ENCODE results near the gene SMOC1.

The SMOC1 gene

GRCh38 chr14:69863083-69863482 is 16.1 kb upstream of the SMOC1 start:
- DNase-seq = no peak

DNA sequence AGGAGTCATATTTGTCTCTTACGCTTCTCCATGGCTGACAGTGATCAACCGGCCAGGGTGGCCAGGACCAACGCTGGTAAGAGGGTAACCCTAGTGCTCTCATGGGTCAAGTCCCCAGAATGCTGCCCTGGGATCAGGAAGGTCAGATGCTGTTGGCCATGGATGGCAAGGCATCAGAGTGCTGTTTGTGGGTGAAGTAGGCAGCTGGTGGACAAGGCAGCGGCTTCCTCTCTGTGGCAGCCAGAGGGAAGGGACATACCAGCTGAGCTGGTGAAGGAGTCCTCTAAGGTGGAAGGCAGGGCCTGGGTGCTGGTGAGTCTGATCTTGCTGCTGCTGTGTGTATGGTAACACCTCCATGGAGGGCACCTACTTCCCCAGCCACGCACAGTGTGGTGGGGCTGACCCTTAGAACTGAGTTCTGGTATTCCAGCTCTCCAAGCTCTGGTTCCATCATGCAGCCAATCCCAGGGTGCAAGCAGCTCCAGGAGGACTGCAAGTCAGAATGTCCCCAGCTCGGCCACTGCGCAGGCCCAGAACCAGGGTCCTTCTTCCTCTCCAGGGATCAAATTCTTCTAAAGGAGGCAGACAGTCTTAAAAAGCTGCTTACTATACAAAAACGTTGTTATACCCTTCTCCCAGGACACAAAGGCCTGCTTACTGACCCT is 13.4 kb upstream of the SMOC1 start:
- no peak for DNase-seq

DNA sequence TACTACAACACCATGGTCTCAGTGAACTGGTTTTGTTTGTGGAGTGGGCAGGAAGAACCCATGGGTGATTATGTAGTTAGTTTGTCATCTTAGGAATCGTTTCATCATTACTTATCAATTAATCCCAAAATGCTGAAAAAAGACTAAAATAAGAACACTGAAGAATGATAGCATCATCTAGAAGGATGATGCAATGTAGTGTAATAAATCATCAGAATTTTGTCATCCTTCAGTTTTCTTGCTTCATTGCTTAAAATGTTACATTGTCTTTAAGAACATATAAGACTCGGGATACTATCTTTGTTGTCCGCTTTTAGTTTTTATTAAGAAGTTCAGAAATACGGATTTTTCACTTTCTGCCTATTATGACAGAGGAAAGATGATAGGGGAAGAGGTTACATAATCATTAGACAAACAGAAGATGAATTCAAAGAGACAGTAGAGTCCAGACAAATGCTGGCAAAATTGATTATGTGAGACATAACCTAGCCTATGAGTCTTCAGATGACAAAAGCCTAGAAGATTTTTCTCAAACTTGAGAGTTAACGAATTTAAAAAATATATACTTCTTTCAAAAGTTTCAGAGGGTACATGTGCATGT is 10.8 kb upstream of the SMOC1 start:
- no peak for DNase-seq

GRCh38 chr14:69870613-69871012 is 8.6 kb upstream of the SMOC1 start:
- DNase-seq = no peak

- peak; percentile 18 for DNase-seq
These were observed 5.1 kb upstream of the SMOC1 start for GRCh38 chr14:69873877-69874780.

DNA sequence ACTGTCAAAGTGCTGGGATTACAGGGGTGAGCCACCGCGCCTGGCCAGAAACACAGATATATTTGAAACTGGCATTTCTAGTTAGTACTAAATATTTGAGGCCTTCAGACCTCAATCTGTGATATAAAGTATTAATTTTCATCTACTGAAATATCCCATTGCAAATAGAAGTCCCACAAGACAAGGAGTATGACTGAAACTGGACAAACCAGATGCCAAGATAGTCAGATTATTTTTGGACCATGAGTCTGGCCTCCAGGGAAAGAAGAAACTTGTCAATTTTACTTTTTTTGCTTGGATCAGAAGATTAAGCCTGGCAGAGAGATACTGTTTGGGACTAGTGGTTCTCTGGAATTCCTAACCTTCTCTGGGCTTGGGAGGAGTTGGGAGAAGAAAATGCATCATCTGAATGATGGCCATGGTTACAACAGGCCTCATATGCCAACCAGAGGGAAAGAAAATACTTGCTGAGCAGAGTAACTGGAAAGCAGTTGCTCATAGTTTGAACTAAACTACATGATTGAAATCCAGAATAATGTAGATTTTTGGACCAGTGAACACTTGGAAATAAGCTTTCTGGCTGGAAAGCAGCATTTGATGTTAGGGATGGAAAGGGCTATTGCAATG is 2.9 kb upstream of the SMOC1 start:
- DNase-seq = no peak

DNA sequence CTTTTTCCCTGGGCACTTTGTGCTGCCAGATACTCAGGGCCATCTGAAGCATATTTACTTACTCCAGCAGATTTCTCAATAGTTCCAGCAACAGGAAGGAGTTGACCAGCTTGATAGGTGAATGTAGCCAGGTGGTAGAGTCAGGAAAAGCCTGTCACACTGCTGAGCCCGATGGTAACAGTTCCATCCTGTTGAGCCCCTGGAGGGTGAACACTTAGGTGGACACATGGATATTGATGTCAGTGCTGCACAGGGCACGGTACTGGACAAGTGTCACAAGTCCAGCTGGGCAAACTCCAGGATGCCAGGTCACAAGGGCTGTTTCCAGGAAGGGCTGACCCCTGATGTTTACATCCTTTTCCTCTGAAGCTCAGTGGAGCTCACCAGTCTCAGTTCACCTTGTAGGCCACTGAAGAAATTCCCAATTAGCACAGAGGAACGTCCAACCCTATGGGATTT is 2.3 kb upstream of the SMOC1 start:
- no peak for DNase-seq

GRCh38 chr14:69877492-69877891 is 1.7 kb upstream of the SMOC1 start:
- DNase-seq = no peak

- no peak for DNase-seq
These were observed 965 bp upstream of the SMOC1 start for GRCh38 chr14:69878251-69878650.

DNA sequence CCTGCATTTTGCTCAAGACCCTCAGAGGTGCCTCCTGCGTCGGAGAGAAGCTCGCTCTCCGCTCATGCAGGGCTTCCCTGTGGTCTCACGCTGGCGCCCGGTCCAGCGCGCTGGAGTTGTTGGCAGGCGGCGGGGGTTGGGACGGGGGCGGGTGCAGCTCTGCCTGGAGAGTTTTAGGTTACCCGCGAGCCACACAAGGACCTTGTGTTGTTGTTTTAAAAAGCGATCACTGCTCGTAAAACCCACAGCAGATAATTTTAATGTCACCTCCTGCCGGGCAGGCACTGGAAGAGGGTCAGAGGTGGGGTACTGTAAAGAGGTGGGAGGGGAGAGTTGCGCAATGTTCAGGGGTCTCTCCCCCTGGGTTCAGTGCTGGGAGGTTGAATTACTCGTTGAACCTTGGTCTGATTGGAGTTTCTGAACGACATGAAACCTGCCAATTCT is 850 bp downstream of the SMOC1 start:
- DNase-seq = no peak

DNA sequence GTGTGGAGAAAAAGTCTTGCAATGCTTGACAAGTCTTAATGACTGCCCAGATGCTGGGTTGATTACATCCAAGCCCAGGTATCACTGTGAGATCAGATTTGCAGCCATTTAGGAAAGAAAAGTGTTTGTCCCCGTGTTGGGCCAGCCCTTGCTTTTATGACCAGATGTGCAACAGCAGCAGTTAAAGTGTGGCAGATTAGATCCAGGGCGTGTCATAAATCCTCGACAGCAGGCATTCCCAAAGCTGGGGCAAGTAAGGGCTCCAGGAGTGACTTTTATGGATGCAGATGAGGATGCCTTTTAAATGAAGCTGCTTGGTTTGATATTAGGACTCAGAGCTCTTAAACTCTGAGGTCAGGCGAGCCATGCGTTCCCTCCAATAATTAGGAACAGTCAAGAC is 1.7 kb downstream of the SMOC1 start:
- DNase-seq = no peak

- no peak for DNase-seq
These were observed 3.1 kb downstream of the SMOC1 start for GRCh38 chr14:69882116-69882864.

GRCh38 chr14:69882915-69883314 is 3.7 kb downstream of the SMOC1 start:
- DNase-seq = no peak

- no peak for DNase-seq
These were observed 7.4 kb downstream of the SMOC1 start for GRCh38 chr14:69886453-69887242.

GRCh38 chr14:69887740-69888657 is 8.8 kb downstream of the SMOC1 start:
- no peak for DNase-seq

DNA sequence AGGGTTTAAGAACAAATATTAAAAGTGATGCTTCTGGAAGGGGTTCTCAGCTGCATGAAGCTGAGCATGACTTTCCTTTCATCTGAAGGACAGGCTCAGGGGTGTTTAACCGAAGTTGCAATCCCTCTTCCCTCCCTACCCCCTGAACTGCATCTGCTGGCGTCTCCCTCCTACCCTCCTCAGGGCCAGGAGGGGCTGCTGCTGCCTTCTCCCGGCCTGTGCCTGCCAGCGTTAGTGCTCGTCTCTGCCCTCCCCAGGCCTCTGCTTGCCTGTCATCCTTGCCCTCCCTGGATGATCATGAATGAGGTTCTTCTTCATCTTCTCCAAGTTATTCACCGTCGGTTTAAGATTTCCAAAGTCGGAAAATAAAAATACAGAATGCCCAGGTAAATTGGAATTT is 12.2 kb downstream of the SMOC1 start:
- DNase-seq = no peak

- DNase-seq = no peak
These were observed 15.9 kb downstream of the SMOC1 start for GRCh38 chr14:69895109-69895508.

- DNase-seq = no peak
These were observed 16.9 kb downstream of the SMOC1 start for GRCh38 chr14:69896080-69896479.

- DNase-seq = no peak
These were observed 17.8 kb downstream of the SMOC1 start for GRCh38 chr14:69896972-69897371.

- no peak for DNase-seq
These were observed 21.4 kb downstream of the SMOC1 start for GRCh38 chr14:69900603-69901002.

All from fibroblast of skin of abdomen (primary cell).